Activated T-helper 9 cell treated with anti-CD3 and anti-CD28 coated beads, Interleukin-2, amount 50 U/mL, for 16 hours (primary cell): Measurements from ENCODE around the gene ASTN2.

ENCODE experiments used
- DNase-seq: peaks from one replicate; pipeline ENCODE4 v3.0.0-alpha.2; 2020; ENCODE audit warnings: low read depth

ASTN2 gene

GRCh38 chr9:117415358-117415914 is 579 bp upstream of the ASTN2 start:
- DNase-seq, result no peak

- DNase-seq, result no peak
These were observed 494 bp downstream of the ASTN2 start for GRCh38 chr9:117414220-117414905.

- DNase-seq, result no peak
These were observed 1.3 kb downstream of the ASTN2 start for GRCh38 chr9:117413346-117414219.

- no peak for DNase-seq
These were observed 2.0 kb downstream of the ASTN2 start for GRCh38 chr9:117412841-117413240.

- DNase-seq, result no peak
These were observed 2.7 kb downstream of the ASTN2 start for GRCh38 chr9:117412006-117412715.

- DNase-seq, result no peak
These were observed 3.3 kb downstream of the ASTN2 start for GRCh38 chr9:117411547-117411946.

GRCh38 chr9:117409321-117409720 is 5.5 kb downstream of the ASTN2 start:
- DNase-seq, result no peak

- DNase-seq, result no peak
These were observed 7.3 kb downstream of the ASTN2 start for GRCh38 chr9:117407436-117408022.

GRCh38 chr9:117405950-117406705 is 8.7 kb downstream of the ASTN2 start:
- no peak for DNase-seq

GRCh38 chr9:117403848-117404247 is 11.0 kb downstream of the ASTN2 start:
- no peak for DNase-seq

GRCh38 chr9:117403403-117403811 is 11.4 kb downstream of the ASTN2 start:
- DNase-seq, result no peak

- no peak for DNase-seq
These were observed 14.7 kb downstream of the ASTN2 start for GRCh38 chr9:117400171-117400570.

- DNase-seq, result no peak
These were observed 19.7 kb downstream of the ASTN2 start for GRCh38 chr9:117395151-117395650.

- DNase-seq, result no peak
These were observed 20.2 kb downstream of the ASTN2 start for GRCh38 chr9:117394655-117395054.

GRCh38 chr9:117392992-117393391 is 21.9 kb downstream of the ASTN2 start:
- no peak for DNase-seq

- DNase-seq, result no peak
These were observed 27.4 kb downstream of the ASTN2 start for GRCh38 chr9:117387422-117387821.

GRCh38 chr9:117379341-117379740 is 35.5 kb downstream of the ASTN2 start:
- no peak for DNase-seq

GRCh38 chr9:117377046-117377445 is 37.8 kb downstream of the ASTN2 start:
- DNase-seq, result no peak

- DNase-seq, result no peak
These were observed 38.9 kb downstream of the ASTN2 start for GRCh38 chr9:117375956-117376355.

- DNase-seq, result no peak
These were observed 40.7 kb downstream of the ASTN2 start for GRCh38 chr9:117374076-117374725.
